OCI-LY7 (cell line): ENCODE measurements around the gene SEC22A. TPM values are rescaled to one million over a fixed set of nuclear protein-coding genes. Genes with fewer than 3 reads are reported as not detected.

Source experiments
- BruUV-seq: library from RNA; stranded (reverse); fragments of 400-500 nt; replicated peaks from 2 replicates; lab custom pipeline; 2021; lab: Mats Ljungman, UMichigan
- CTCF ChIA-PET: fragments of 300-600 bp; sonication (Branson Sonifier 250); formaldehyde crosslinking; loops from one replicate; lab custom pipeline; 2022; ENCODE audit warnings: antibody characterized with exemption; ENCODE audit not compliant: unreplicated experiment; lab: Charles Lee
- POLR2A ChIA-PET: fragments of 300-600 bp; sonication (Branson Sonifier 250); formaldehyde crosslinking; loops from one replicate; lab custom pipeline; 2022; ENCODE audit warnings: antibody characterized with exemption; lab: Charles Lee
- DNase-seq: peaks from one replicate; pipeline ENCODE4 v3.0.0-alpha.2; 2015; ENCODE audit warnings: low spot score
- H2AFZ ChIP-seq: fragments of 200-600 bp; sonication (generic), shearing (Covaris generic); 2 replicates; pipeline ENCODE4 v1.6.1; 2014; ENCODE audit warnings: mild to moderate bottlenecking, antibody characterized with exemption, low read length, moderate library complexity
- H3K27ac ChIP-seq: fragments of 200-600 bp; sonication (generic); 2 replicates; pipeline ENCODE4 v1.5.1; 2014; ENCODE audit warnings: mixed run types, low read depth, mild to moderate bottlenecking, moderate library complexity, low read length, inconsistent platforms; ENCODE audit not compliant: poor library complexity, severe bottlenecking
- H3K36me3 ChIP-seq: fragments of 200-600 bp; sonication (generic); 2 replicates; pipeline ENCODE4 v1.6.1; 2014; ENCODE audit warnings: mild to moderate bottlenecking, antibody characterized with exemption, low read length, moderate library complexity, mixed read lengths; ENCODE audit not compliant: insufficient read depth
- H3K4me1 ChIP-seq: fragments of 200-600 bp; sonication (generic); 2 replicates; pipeline ENCODE4 v1.5.1; 2014; ENCODE audit warnings: mild to moderate bottlenecking, low read length; ENCODE audit not compliant: insufficient read depth, poor library complexity, severe bottlenecking
- H3K4me2 ChIP-seq: fragments of 200-600 bp; sonication (generic); 2 replicates; pipeline ENCODE4 v1.6.1; 2014; ENCODE audit warnings: mild to moderate bottlenecking, low read length
- H3K4me3 ChIP-seq: fragments of 200-600 bp; sonication (generic); 2 replicates; pipeline ENCODE4 v1.5.1; 2014; ENCODE audit warnings: mild to moderate bottlenecking, low read depth, low read length; ENCODE audit not compliant: poor library complexity, severe bottlenecking
- H3K79me2 ChIP-seq: fragments of 200-600 bp; sonication (generic); 2 replicates; pipeline ENCODE4 v1.6.1; 2016; ENCODE audit warnings: low read depth, mild to moderate bottlenecking, low read length, moderate library complexity, mixed read lengths; ENCODE audit not compliant: insufficient read depth
- H3K9me2 ChIP-seq: fragments of 200-600 bp; sonication (generic); 2 replicates; pipeline ENCODE4 v1.6.1; 2016; ENCODE audit warnings: mild to moderate bottlenecking, low read length, mixed read lengths; ENCODE audit not compliant: insufficient read depth
- H3K9me3 ChIP-seq: fragments of 200-600 bp; sonication (generic); 2 replicates; pipeline ENCODE4 v1.6.1; 2014; ENCODE audit warnings: mild to moderate bottlenecking, mixed run types, low read length, mixed read lengths
- H4K20me1 ChIP-seq: fragments of 200-600 bp; sonication (generic); 2 replicates; pipeline ENCODE4 v1.6.1; 2014; ENCODE audit warnings: mild to moderate bottlenecking, antibody characterized with exemption, low read length, moderate library complexity, mixed read lengths; ENCODE audit not compliant: insufficient read depth
- EZH2phosphoT487 ChIP-seq: fragments of 200-600 bp; sonication (generic); IDR thresholded peaks from 2 replicates; pipeline ENCODE4 v1.6.1; 2018; ENCODE audit warnings: low read depth, borderline replicate concordance, mild to moderate bottlenecking, mixed run types, antibody characterized with exemption, low read length, moderate library complexity, mixed read lengths
- intact Hi-C: fragments of 100-400 bp; cut with micrococcal nuclease; formaldehyde crosslinking; loops from one replicate; pipeline ENCODE4 v1.10.0; 2022; ENCODE audit not compliant: unreplicated experiment
- total RNA-seq, 2 experiments: library from RNA; depleted of rRNA in 1 of 2; stranded (reverse); fragments of >200 nt in 1 of 2; shearing (Covaris generic) in 1 of 2; gene quantifications; 2 replicates each; pipeline ENCODE4 v1.2.3, GENCODE V29; 2014 to 2022
- TF ChIP-seq, protein P1 (sequence below): fragments of 200-600 bp; sonication (generic); conservative IDR thresholded peaks from 2 replicates; pipeline ENCODE4 v1.5.1; 2014; ENCODE audit warnings: mild to moderate bottlenecking, antibody characterized with exemption, low read length, moderate library complexity, mixed read lengths

Gene SEC22A
- total RNA-seq, 2 experiments from 2014 or later, result 22.0 to 24.5 TPM

DNA sequence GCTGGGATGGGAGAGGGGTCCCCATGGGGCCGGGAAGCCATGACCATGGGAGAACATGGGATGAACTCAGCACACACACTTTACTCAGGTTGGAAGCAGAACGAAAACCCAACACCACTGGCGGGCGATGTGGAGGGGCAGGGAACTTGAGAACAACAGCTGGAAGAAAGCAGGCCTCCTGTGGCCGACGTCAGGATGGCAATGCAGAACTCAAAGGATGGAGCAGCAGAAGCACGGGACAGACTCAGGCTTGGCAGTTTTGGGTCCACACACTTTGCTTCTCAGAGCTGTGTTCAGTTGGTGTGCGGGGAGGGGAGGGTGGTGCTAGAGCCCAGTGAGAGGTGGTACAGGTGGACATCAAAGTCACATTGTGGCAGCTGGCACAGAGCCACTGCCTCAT is 80.7 kb downstream of the SEC22A start:
- Histone ChIP-seq H3K4me3 (no peak overlapping the region), H3K4me1 (no peaks in the 10 kb centered on the region), H4K20me1 (no peaks in the 10 kb centered on the region), H3K9me2 (no peaks in the 10 kb centered on the region), H3K4me2 (no peak overlapping the region), H3K79me2 (no peaks in the 10 kb centered on the region), H2AFZ (no peak overlapping the region), H3K27ac (no peak overlapping the region), H3K36me3 (no peaks in the 10 kb centered on the region), H3K9me3 (no peaks in the 10 kb centered on the region)
- POLR2A ChIA-PET, result interaction anchor here (1.0 kb wide), 1 partner anchor 11 kb away, joined by 3 read pairs; no protein-coding TSS in a partner anchor
- DNase-seq, result no peak
- no peak for TF ChIP-seq EZH2phosphoT487
- TF ChIP-seq, protein P1, sequence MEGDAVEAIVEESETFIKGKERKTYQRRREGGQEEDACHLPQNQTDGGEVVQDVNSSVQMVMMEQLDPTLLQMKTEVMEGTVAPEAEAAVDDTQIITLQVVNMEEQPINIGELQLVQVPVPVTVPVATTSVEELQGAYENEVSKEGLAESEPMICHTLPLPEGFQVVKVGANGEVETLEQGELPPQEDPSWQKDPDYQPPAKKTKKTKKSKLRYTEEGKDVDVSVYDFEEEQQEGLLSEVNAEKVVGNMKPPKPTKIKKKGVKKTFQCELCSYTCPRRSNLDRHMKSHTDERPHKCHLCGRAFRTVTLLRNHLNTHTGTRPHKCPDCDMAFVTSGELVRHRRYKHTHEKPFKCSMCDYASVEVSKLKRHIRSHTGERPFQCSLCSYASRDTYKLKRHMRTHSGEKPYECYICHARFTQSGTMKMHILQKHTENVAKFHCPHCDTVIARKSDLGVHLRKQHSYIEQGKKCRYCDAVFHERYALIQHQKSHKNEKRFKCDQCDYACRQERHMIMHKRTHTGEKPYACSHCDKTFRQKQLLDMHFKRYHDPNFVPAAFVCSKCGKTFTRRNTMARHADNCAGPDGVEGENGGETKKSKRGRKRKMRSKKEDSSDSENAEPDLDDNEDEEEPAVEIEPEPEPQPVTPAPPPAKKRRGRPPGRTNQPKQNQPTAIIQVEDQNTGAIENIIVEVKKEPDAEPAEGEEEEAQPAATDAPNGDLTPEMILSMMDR, result no peak
- BruUV-seq, result no TSS peak
- CTCF ChIA-PET, result no interaction called here
- intact Hi-C loops, result no loop called here

DNA sequence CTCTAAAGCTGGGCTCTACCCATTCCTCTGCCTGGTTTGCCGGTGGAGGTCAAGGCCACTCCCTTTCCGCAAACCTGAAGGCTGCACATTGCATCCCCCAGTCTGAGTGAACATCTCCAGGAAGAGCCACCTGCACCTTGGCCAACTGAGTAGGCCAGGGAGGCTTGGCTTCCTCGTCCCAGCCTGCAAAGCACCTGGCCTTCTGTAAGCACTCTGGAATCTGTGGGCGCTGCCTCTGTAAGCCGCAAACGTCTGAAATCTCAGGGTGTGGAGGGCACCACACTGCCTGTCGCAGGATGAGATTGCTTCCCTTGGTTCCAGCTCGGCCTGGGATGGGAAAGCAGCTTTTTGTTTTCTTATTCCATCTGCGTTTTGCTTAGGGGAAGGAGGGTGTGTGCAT is 81.3 kb downstream of the SEC22A start:
- TF ChIP-seq, protein P1, result no peak
- no peak for TF ChIP-seq EZH2phosphoT487
- no peak overlapping the region for H3K27ac ChIP-seq
- H3K79me2 ChIP-seq, result no peaks in the 10 kb centered on the region
- no TSS peak for BruUV-seq
- H3K4me1 ChIP-seq, result no peaks in the 10 kb centered on the region
- no peak overlapping the region for H3K4me2 ChIP-seq
- no peak overlapping the region for H3K4me3 ChIP-seq
- ChIA-PET POLR2A (interaction anchor here (1.0 kb wide), 1 partner anchor 12 kb away, joined by 3 read pairs; no protein-coding TSS in a partner anchor), CTCF (no interaction called here)
- no peak for DNase-seq
- intact Hi-C loops, result no loop called here
- no peak overlapping the region for H2AFZ ChIP-seq
- no peaks in the 10 kb centered on the region for H3K36me3 ChIP-seq
- H4K20me1 ChIP-seq, result no peaks in the 10 kb centered on the region
- no peaks in the 10 kb centered on the region for H3K9me3 ChIP-seq
- H3K9me2 ChIP-seq, result no peaks in the 10 kb centered on the region

DNA sequence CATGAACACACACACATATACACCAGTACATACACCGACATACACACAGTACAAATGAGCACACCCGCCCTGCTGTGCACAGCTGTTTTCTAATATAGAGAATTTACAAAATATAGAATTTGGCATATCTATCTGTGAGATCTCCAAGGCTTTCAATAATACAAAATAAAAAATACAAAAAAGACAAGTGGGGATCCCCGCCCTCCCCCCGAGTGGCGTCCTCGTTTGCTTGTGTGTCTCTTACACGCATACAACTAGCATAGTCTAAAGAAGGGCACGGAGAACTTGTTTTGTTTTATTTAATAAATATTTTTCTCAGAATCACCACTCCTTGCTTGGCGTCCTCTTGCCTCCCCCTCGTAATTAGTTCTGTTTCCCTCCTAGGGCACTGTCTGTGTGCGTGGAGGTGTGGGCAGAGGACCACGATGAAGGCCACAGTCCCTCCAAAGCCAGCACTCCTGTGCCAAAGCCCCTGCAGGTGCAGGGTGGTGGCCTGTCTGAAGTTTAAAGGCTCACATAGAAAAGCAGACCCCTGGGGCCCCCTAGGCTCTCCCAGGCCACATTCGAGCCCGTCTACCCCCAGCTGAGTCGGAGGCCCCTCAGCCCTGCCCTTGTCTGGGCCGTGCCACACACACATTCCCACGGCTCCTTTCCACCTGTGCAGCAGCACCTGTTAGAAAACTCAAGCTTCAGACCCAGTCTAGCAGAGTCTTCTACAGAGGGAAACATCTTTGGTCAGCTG is 82.1 kb downstream of the SEC22A start:
- no TSS peak for BruUV-seq
- TF ChIP-seq, protein P1, result no peak
- no peak for TF ChIP-seq EZH2phosphoT487
- Histone ChIP-seq H3K27ac (no peak overlapping the region), H3K4me1 (no peaks in the 10 kb centered on the region), H3K79me2 (no peaks in the 10 kb centered on the region), H3K36me3 (no peaks in the 10 kb centered on the region), H4K20me1 (no peaks in the 10 kb centered on the region), H3K4me2 (no peak overlapping the region), H3K9me2 (no peaks in the 10 kb centered on the region), H3K9me3 (no peaks in the 10 kb centered on the region), H2AFZ (no peak overlapping the region), H3K4me3 (no peak overlapping the region)
- intact Hi-C loops, result no loop called here
- CTCF ChIA-PET, result no interaction called here
- DNase-seq, result no peak
- POLR2A ChIA-PET, result no interaction called here
